ENCODE results near the gene EVL. TPM values are rescaled to one million over a fixed set of nuclear protein-coding genes. Genes with fewer than 3 reads are reported as not detected.

Gene EVL
- total and polyA plus RNA-seq, 10 of the 15 experiments (the other 5 are each of a cell fraction or from before 2014, with no cell fraction given): 11.9 to 341 (median 89.8) TPM

GRCh38 chr14:100116134-100116533 lies 50.9 kb downstream of the EVL start:
- Histone ChIP-seq H2AFZ (ENCODE audit: control insufficient read depth, low read depth, low read length) (no peak overlapping the region), H3K9me3 (replicated peaks; ENCODE audit: control insufficient read depth, insufficient read depth, low read length) (no peaks in the 10 kb centered on the region), H3K36me3 (ENCODE audit: control insufficient read depth in 2 of 2, insufficient read depth in 2 of 2, low read length in 1 of 2) (peaks cover 4 to 17% of the 10 kb centered on the region in 2 experiments; a peak in 3 of 4 replicates), H3K4me2 (ENCODE audit: control insufficient read depth, insufficient read depth) (no peak overlapping the region), H4K20me1 (ENCODE audit: control insufficient read depth, insufficient read depth) (no peaks in the 10 kb centered on the region), H3K9ac (ENCODE audit: control insufficient read depth, insufficient read depth, low read length) (no peak overlapping the region), H3K4me3 (no peak overlapping the region), H3K4me1 (ENCODE audit: control insufficient read depth, insufficient read depth, low read length) (no peaks in the 10 kb centered on the region), H3K27ac (ENCODE audit: control insufficient read depth, insufficient read depth) (no peak overlapping the region), H3K79me2 (ENCODE audit: control insufficient read depth, insufficient read depth, low read length) (no peaks in the 10 kb centered on the region), H3K27me3 (replicated peaks in 1 of 2; ENCODE audit: control insufficient read depth in 2 of 2, insufficient read depth in 2 of 2, low read length in 1 of 2) (no peaks in the 10 kb centered on the region)
- CTCF ChIA-PET: interaction anchor here (0.6 to 1.8 kb wide), 2 partner anchors 22 to 77 kb away, joined by 4 to 5 read pairs; no protein-coding TSS in a partner anchor
- SMC1A ChIA-PET (ENCODE audit: uncharacterized antibody, unreplicated experiment): interaction anchor here (0.8 to 1.3 kb wide), 2 partner anchors 44 to 133 kb away, joined by 3 to 4 read pairs; no protein-coding TSS in a partner anchor
- FAIRE-seq (no peak), DNase-seq (ENCODE audit: low read depth, low spot score) (no peak), ATAC-seq (no peak)
- RAD21 ChIA-PET (ENCODE audit: unreplicated experiment): interaction anchor here (1.5 kb wide), 1 partner anchor 44 kb away, joined by 3 read pairs; no protein-coding TSS in a partner anchor
- POLR2A ChIA-PET: interaction anchor here (0.6 kb wide), 1 partner anchor 56 kb away, joined by 3 read pairs; no protein-coding TSS in a partner anchor
- BruUV-seq (replicated peaks): no TSS peak
- in situ Hi-C loops (cut with MboI) (no loop called here), intact Hi-C loops (cut with micrococcal nuclease; ENCODE audit: unreplicated experiment) (no loop called here)
- TF ChIP-seq NR2C2 (IDR thresholded peaks at IDR 0.05; ENCODE audit: borderline replicate concordance, control insufficient read depth, insufficient read length, low read depth) (no peak), BCL3 (IDR thresholded peaks at IDR 0.05; ENCODE audit: borderline replicate concordance, insufficient read depth, low read depth, low read length, poor library complexity, severe bottlenecking) (no peak), PAX8 (IDR thresholded peaks at IDR 0.05) (no peak), IKZF2 (IDR thresholded peaks at IDR 0.05) (no peak), E2F8 (IDR thresholded peaks at IDR 0.05; ENCODE audit: low read depth, partially characterized antibody) (no peak), STAT1 (conservative IDR thresholded peaks at IDR 0.05) (no peak), IKZF1 (conservative IDR thresholded peaks at IDR 0.05) (no peak), FOXK2 (IDR thresholded peaks at IDR 0.05) (no peak), CBX3 (IDR thresholded peaks at IDR 0.05; ENCODE audit: borderline replicate concordance, low read depth) (no peak), PBX3 (IDR thresholded peaks at IDR 0.05; ENCODE audit: insufficient replicate concordance, low read depth, low read length) (no peak), CHD2 (IDR thresholded peaks at IDR 0.05; ENCODE audit: borderline replicate concordance, low read depth, low read length) (no peak), FOS (IDR thresholded peaks at IDR 0.05; ENCODE audit: borderline replicate concordance, extremely low read depth, insufficient read length) (no peak), PRDM15 (CRISPR knock-in tag; IDR thresholded peaks at IDR 0.05) (no peak)
- WGBS (ENCODE audit: insufficient coverage, insufficient replicate concordance, low lambda C conversion rate, missing lambda C conversion rate): 64% methylated on average over 3 of the region's 3 CpGs

Measured in GM12878 (cell line).